Activated CD8-positive, alpha-beta T cell treated with anti-CD3 and anti-CD28 coated beads for 36 hours (primary cell): ENCODE measurements around the gene PTPRD. TPM values are rescaled to one million over a fixed set of nuclear protein-coding genes. Genes with fewer than 3 reads are reported as not detected.

Experiments
- ATAC-seq: fragments of 200-7000 bp; cut with Tn5 transposase; one replicate; pipeline ENCODE4 v1.10.0; 2021; ENCODE audit warnings: mild to moderate bottlenecking, moderate library complexity
- CTCF ChIA-PET: fragments of 350-600 bp; sonication (Branson Sonifier 250); formaldehyde crosslinking; loops from one replicate; lab custom pipeline; 2021; ENCODE audit warnings: antibody characterized with exemption; lab: Charles Lee
- POLR2A ChIA-PET: fragments of 350-600 bp; sonication (Branson Sonifier 250); formaldehyde crosslinking; loops from one replicate; lab custom pipeline; 2021; ENCODE audit warnings: antibody characterized with exemption; lab: Charles Lee
- DNase-seq: peaks from one replicate; pipeline ENCODE4 v3.0.0-alpha.2; 2020
- H3K27ac Mint-ChIP-seq: one replicate; pipeline ENCODE4 v1.8.0; 2021; ENCODE audit warnings: mild to moderate bottlenecking, mixed read lengths
- H3K27me3 Mint-ChIP-seq: one replicate; pipeline ENCODE4 v1.8.0; 2021; ENCODE audit warnings: mixed read lengths
- H3K36me3 Mint-ChIP-seq: one replicate; pipeline ENCODE4 v1.8.0; 2021; ENCODE audit warnings: low read depth, mixed read lengths
- H3K4me1 Mint-ChIP-seq: one replicate; pipeline ENCODE4 v1.8.0; 2021; ENCODE audit warnings: low read depth, mixed read lengths
- H3K4me3 Mint-ChIP-seq: one replicate; pipeline ENCODE4 v1.8.0; 2021; ENCODE audit warnings: mild to moderate bottlenecking, moderate library complexity, mixed read lengths
- H3K9me3 Mint-ChIP-seq: one replicate; pipeline ENCODE4 v1.8.0; 2021; ENCODE audit warnings: mixed read lengths
- intact Hi-C: fragments of 100-400 bp; cut with micrococcal nuclease; formaldehyde crosslinking; loops from one replicate; pipeline ENCODE4 v1.10.0; 2022
- total RNA-seq, 2 experiments: library from RNA; stranded (reverse); gene quantifications; one replicate each; pipeline ENCODE4 v1.2.3, GENCODE V29; 2021
- TF ChIP-seq, protein P1 (sequence below): fragments of 200-600 bp; IDR thresholded peaks from one replicate; pipeline ENCODE4 v1.8.0; 2022; ENCODE audit warnings: antibody characterized with exemption, mild to moderate bottlenecking

The PTPRD gene
- total RNA-seq, 2 experiments from 2014 or later, result not detected

DNA sequence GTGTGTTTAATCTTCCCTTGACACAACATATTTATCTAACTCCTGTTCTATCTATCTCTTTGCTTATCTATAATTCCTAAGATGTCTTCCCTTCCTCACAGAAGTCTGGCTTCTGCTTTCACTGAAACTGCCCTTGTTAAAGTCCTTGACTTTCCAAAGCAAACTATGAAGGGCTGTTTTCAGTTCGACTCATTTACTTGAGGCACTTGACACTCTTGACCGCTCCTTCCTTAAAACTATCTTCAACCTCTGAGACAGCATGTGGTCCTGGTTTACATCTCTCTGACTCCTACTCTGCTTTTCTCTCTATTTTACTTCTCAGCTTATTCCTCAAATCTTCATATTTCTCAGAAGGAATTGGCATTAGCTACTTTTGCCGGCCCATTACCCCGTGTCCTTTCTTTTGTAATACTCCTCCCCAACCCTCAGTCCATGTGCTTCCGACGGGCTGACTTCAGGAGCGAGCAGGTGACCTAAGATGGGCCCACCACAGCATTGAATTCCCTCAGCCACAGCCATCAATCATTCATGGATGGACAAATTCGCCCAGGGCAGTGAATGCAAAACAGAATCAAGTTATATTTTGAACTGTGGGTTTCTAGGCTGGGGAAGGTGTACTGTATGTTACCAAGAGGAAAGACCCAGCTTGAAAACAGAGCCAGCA, 1089.2 kb downstream of the PTPRD start:
- H3K27ac Mint-ChIP-seq, result no peak overlapping the region
- ATAC-seq (no peak), DNase-seq (no peak)
- CTCF ChIA-PET, result interaction anchor here (1.2 kb wide), 1 partner anchor 12 kb away, joined by 3 read pairs; no protein-coding TSS in a partner anchor
- intact Hi-C loops, result no loop called here
- POLR2A ChIA-PET, result no interaction called here
- H3K36me3 Mint-ChIP-seq, result no peaks in the 10 kb centered on the region
- no peaks in the 10 kb centered on the region for H3K4me1 Mint-ChIP-seq
- H3K9me3 Mint-ChIP-seq, result no peaks in the 10 kb centered on the region
- no peaks in the 10 kb centered on the region for H3K27me3 Mint-ChIP-seq
- no peak overlapping the region for H3K4me3 Mint-ChIP-seq
- TF ChIP-seq, protein P1, sequence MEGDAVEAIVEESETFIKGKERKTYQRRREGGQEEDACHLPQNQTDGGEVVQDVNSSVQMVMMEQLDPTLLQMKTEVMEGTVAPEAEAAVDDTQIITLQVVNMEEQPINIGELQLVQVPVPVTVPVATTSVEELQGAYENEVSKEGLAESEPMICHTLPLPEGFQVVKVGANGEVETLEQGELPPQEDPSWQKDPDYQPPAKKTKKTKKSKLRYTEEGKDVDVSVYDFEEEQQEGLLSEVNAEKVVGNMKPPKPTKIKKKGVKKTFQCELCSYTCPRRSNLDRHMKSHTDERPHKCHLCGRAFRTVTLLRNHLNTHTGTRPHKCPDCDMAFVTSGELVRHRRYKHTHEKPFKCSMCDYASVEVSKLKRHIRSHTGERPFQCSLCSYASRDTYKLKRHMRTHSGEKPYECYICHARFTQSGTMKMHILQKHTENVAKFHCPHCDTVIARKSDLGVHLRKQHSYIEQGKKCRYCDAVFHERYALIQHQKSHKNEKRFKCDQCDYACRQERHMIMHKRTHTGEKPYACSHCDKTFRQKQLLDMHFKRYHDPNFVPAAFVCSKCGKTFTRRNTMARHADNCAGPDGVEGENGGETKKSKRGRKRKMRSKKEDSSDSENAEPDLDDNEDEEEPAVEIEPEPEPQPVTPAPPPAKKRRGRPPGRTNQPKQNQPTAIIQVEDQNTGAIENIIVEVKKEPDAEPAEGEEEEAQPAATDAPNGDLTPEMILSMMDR, result no peak

GRCh38 chr9:9522406-9522805, 1090.4 kb downstream of the PTPRD start:
- ChIA-PET POLR2A (no interaction called here), CTCF (no interaction called here)
- TF ChIP-seq, protein P1, result no peak
- intact Hi-C loops, result no loop called here
- DNase-seq (no peak), ATAC-seq (no peak)
- Mint-ChIP-seq H3K4me3 (no peak overlapping the region), H3K9me3 (no peaks in the 10 kb centered on the region), H3K27me3 (no peaks in the 10 kb centered on the region), H3K36me3 (no peaks in the 10 kb centered on the region), H3K4me1 (no peaks in the 10 kb centered on the region), H3K27ac (no peak overlapping the region)

- H3K9me3 Mint-ChIP-seq, result no peaks in the 10 kb centered on the region
- DNase-seq (no peak), ATAC-seq (no peak)
- no peaks in the 10 kb centered on the region for H3K4me1 Mint-ChIP-seq
- CTCF ChIA-PET, result no interaction called here
- intact Hi-C loops, result no loop called here
- H3K27ac Mint-ChIP-seq, result no peak overlapping the region
- TF ChIP-seq, protein P1, result no peak
- H3K4me3 Mint-ChIP-seq, result no peak overlapping the region
- no peaks in the 10 kb centered on the region for H3K27me3 Mint-ChIP-seq
- POLR2A ChIA-PET, result no interaction called here
- H3K36me3 Mint-ChIP-seq, result no peaks in the 10 kb centered on the region
Measured at GRCh38 chr9:9521033-9521779, 1091.6 kb downstream of the PTPRD start.

GRCh38 chr9:9504869-9505268, 1107.9 kb downstream of the PTPRD start:
- CTCF ChIA-PET, result no interaction called here
- Mint-ChIP-seq H3K27ac (no peak overlapping the region), H3K4me1 (no peaks in the 10 kb centered on the region), H3K27me3 (no peaks in the 10 kb centered on the region), H3K36me3 (no peaks in the 10 kb centered on the region), H3K4me3 (no peak overlapping the region), H3K9me3 (no peaks in the 10 kb centered on the region)
- TF ChIP-seq, protein P1, result no peak
- ATAC-seq (no peak), DNase-seq (no peak)
- intact Hi-C loops, result no loop called here
- POLR2A ChIA-PET, result no interaction called here

DNA sequence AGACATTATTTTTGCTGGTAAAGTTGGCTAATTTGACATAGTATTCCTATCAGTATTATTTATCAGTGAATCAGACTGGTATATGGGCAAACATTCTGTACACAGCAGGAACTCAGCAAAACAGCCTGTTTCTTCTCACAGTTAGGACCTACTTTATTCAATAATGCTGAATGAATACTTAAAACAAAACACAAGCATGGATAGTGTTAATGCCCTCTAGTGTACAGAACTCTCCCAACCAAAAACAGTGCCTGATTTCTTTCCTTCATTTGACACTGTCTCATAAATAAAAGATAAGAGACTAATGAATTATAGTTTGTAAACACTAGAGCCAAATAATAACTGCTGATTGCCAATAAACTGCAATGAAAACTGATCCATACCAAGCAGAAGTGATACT, 1113.3 kb downstream of the PTPRD start:
- H3K4me1 Mint-ChIP-seq, result no peaks in the 10 kb centered on the region
- DNase-seq (no peak), ATAC-seq (no peak)
- intact Hi-C loops, result no loop called here
- H3K36me3 Mint-ChIP-seq, result no peaks in the 10 kb centered on the region
- CTCF ChIA-PET, result no interaction called here
- H3K9me3 Mint-ChIP-seq, result peaks cover 13% of the 10 kb centered on the region
- no peak overlapping the region for H3K27ac Mint-ChIP-seq
- no peak overlapping the region for H3K4me3 Mint-ChIP-seq
- POLR2A ChIA-PET, result no interaction called here
- H3K27me3 Mint-ChIP-seq, result no peaks in the 10 kb centered on the region
- TF ChIP-seq, protein P1, result no peak
